ENCODE results near the gene ZNF691.
"Not testable (repeated sequence)": the region's sequence is repeated elsewhere in the genome, so short reads cannot be mapped to it uniquely, and the experiment has no call there.

The ZNF691 gene

GRCh38 chr1:42848823-42849537 is 2.6 kb downstream of the ZNF691 start:
- H3K27ac ChIP-seq (ENCODE audit: low read length), result no peak overlapping the region
- no peak overlapping the region for H3K4me3 ChIP-seq (ENCODE audit: low read length)
- H3K9me3 ChIP-seq (ENCODE audit: control insufficient read depth, low read depth, low read length), result no peaks in the 10 kb centered on the region
- peaks cover 27% of the 10 kb centered on the region for H3K36me3 ChIP-seq (ENCODE audit: control insufficient read depth, low read depth, low read length)
- H3K27me3 ChIP-seq (ENCODE audit: control insufficient read depth, insufficient read depth, low read length), result no peaks in the 10 kb centered on the region
- no peak overlapping the region for H3K9ac ChIP-seq (ENCODE audit: low read length)
- H3K4me1 ChIP-seq (ENCODE audit: control insufficient read depth, low read depth, low read length), result peaks cover 12% of the 10 kb centered on the region

- no peaks in the 10 kb centered on the region for H3K9me3 ChIP-seq (ENCODE audit: control insufficient read depth, low read depth, low read length)
- H3K4me3 ChIP-seq (ENCODE audit: low read length), result no peak overlapping the region
- H3K27ac ChIP-seq (ENCODE audit: low read length), result no peak overlapping the region
- H3K27me3 ChIP-seq (ENCODE audit: control insufficient read depth, insufficient read depth, low read length), result no peaks in the 10 kb centered on the region
- peaks cover 27% of the 10 kb centered on the region for H3K36me3 ChIP-seq (ENCODE audit: control insufficient read depth, low read depth, low read length)
- no peak overlapping the region for H3K9ac ChIP-seq (ENCODE audit: low read length)
- peaks cover 12% of the 10 kb centered on the region for H3K4me1 ChIP-seq (ENCODE audit: control insufficient read depth, low read depth, low read length)
Observed at GRCh38 chr1:42849944-42850343, 3.5 kb downstream of the ZNF691 start.

- no peak overlapping the region for H3K27ac ChIP-seq (ENCODE audit: low read length)
- peaks cover 12% of the 10 kb centered on the region for H3K4me1 ChIP-seq (ENCODE audit: control insufficient read depth, low read depth, low read length)
- no peak overlapping the region for H3K4me3 ChIP-seq (ENCODE audit: low read length)
- no peak overlapping the region for H3K9ac ChIP-seq (ENCODE audit: low read length)
- peaks cover 27% of the 10 kb centered on the region for H3K36me3 ChIP-seq (ENCODE audit: control insufficient read depth, low read depth, low read length)
- no peaks in the 10 kb centered on the region for H3K9me3 ChIP-seq (ENCODE audit: control insufficient read depth, low read depth, low read length)
- no peaks in the 10 kb centered on the region for H3K27me3 ChIP-seq (ENCODE audit: control insufficient read depth, insufficient read depth, low read length)
Observed at GRCh38 chr1:42851420-42851819, 5.0 kb downstream of the ZNF691 start.

GRCh38 chr1:42851960-42852607 is 5.7 kb downstream of the ZNF691 start:
- H3K27me3 ChIP-seq (ENCODE audit: control insufficient read depth, insufficient read depth, low read length), result no peaks in the 10 kb centered on the region
- no peaks in the 10 kb centered on the region for H3K9me3 ChIP-seq (ENCODE audit: control insufficient read depth, low read depth, low read length)

GRCh38 chr1:42852608-42852980 is 6.2 kb downstream of the ZNF691 start:
- H3K4me1 ChIP-seq (ENCODE audit: control insufficient read depth, low read depth, low read length), result peaks cover 9% of the 10 kb centered on the region
- H3K36me3 ChIP-seq (ENCODE audit: control insufficient read depth, low read depth, low read length), result peaks cover 27% of the 10 kb centered on the region
- no peak overlapping the region for H3K4me3 ChIP-seq (ENCODE audit: low read length)
- no peaks in the 10 kb centered on the region for H3K27me3 ChIP-seq (ENCODE audit: control insufficient read depth, insufficient read depth, low read length)
- no peak overlapping the region for H3K9ac ChIP-seq (ENCODE audit: low read length)
- H3K27ac ChIP-seq (ENCODE audit: low read length), result no peak overlapping the region
- H3K9me3 ChIP-seq (ENCODE audit: control insufficient read depth, low read depth, low read length), result no peaks in the 10 kb centered on the region

More at GRCh38 chr1:42851960-42852607, 5.7 kb downstream of the ZNF691 start:
- peaks cover 12% of the 10 kb centered on the region for H3K4me1 ChIP-seq (ENCODE audit: control insufficient read depth, low read depth, low read length)
- H3K9ac ChIP-seq (ENCODE audit: low read length), result no peak overlapping the region
- no peak overlapping the region for H3K27ac ChIP-seq (ENCODE audit: low read length)
- peaks cover 27% of the 10 kb centered on the region for H3K36me3 ChIP-seq (ENCODE audit: control insufficient read depth, low read depth, low read length)
- H3K4me3 ChIP-seq (ENCODE audit: low read length), result no peak overlapping the region

- Histone ChIP-seq H3K4me1 (ENCODE audit: control insufficient read depth, low read depth, low read length) (peaks cover 2% of the 10 kb centered on the region), H3K9me3 (ENCODE audit: control insufficient read depth, low read depth, low read length) (no peaks in the 10 kb centered on the region), H3K4me3 (ENCODE audit: low read length) (no peak overlapping the region), H3K9ac (ENCODE audit: low read length) (no peak overlapping the region), H3K27ac (ENCODE audit: low read length) (no peak overlapping the region), H3K36me3 (ENCODE audit: control insufficient read depth, low read depth, low read length) (peaks cover 27% of the 10 kb centered on the region), H3K27me3 (ENCODE audit: control insufficient read depth, insufficient read depth, low read length) (no peaks in the 10 kb centered on the region)
Observed at GRCh38 chr1:42853116-42853884, 6.9 kb downstream of the ZNF691 start.

- not testable (repeated sequence) for H3K4me3 ChIP-seq (ENCODE audit: low read length); H3K4me1 ChIP-seq (ENCODE audit: control insufficient read depth, low read depth, low read length); H3K27ac ChIP-seq (ENCODE audit: low read length); H3K9me3 ChIP-seq (ENCODE audit: control insufficient read depth, low read depth, low read length); H3K36me3 ChIP-seq (ENCODE audit: control insufficient read depth, low read depth, low read length); H3K27me3 ChIP-seq (ENCODE audit: control insufficient read depth, insufficient read depth, low read length); H3K9ac ChIP-seq (ENCODE audit: low read length)
Observed at GRCh38 chr1:42856554-42856953, 10.1 kb downstream of the ZNF691 start.

GRCh38 chr1:42859366-42859765 is 13.0 kb downstream of the ZNF691 start:
- not testable (repeated sequence) for H3K4me3 ChIP-seq (ENCODE audit: low read length); H3K4me1 ChIP-seq (ENCODE audit: control insufficient read depth, low read depth, low read length); H3K27ac ChIP-seq (ENCODE audit: low read length); H3K36me3 ChIP-seq (ENCODE audit: control insufficient read depth, low read depth, low read length); H3K9ac ChIP-seq (ENCODE audit: low read length); H3K27me3 ChIP-seq (ENCODE audit: control insufficient read depth, insufficient read depth, low read length); H3K9me3 ChIP-seq (ENCODE audit: control insufficient read depth, low read depth, low read length)

- Histone ChIP-seq H3K9me3 (ENCODE audit: control insufficient read depth, low read depth, low read length) (no peaks in the 10 kb centered on the region), H3K36me3 (ENCODE audit: control insufficient read depth, low read depth, low read length) (no peaks in the 10 kb centered on the region), H3K4me1 (ENCODE audit: control insufficient read depth, low read depth, low read length) (no peaks in the 10 kb centered on the region), H3K4me3 (ENCODE audit: low read length) (no peak overlapping the region), H3K9ac (ENCODE audit: low read length) (no peak overlapping the region), H3K27me3 (ENCODE audit: control insufficient read depth, insufficient read depth, low read length) (no peaks in the 10 kb centered on the region), H3K27ac (ENCODE audit: low read length) (no peak overlapping the region)
Observed at GRCh38 chr1:42860339-42861013, 14.1 kb downstream of the ZNF691 start.

- H3K27ac ChIP-seq (ENCODE audit: low read length), result no peak overlapping the region
Observed at GRCh38 chr1:42861014-42861399, 14.6 kb downstream of the ZNF691 start.

GRCh38 chr1:42866549-42866948 is 20.1 kb downstream of the ZNF691 start:
- Histone ChIP-seq H3K4me3 (ENCODE audit: low read length) (no peak overlapping the region), H3K9ac (ENCODE audit: low read length) (no peak overlapping the region), H3K36me3 (ENCODE audit: control insufficient read depth, low read depth, low read length) (no peaks in the 10 kb centered on the region), H3K4me1 (ENCODE audit: control insufficient read depth, low read depth, low read length) (no peaks in the 10 kb centered on the region), H3K27ac (ENCODE audit: low read length) (no peak overlapping the region), H3K9me3 (ENCODE audit: control insufficient read depth, low read depth, low read length) (no peaks in the 10 kb centered on the region), H3K27me3 (ENCODE audit: control insufficient read depth, insufficient read depth, low read length) (no peaks in the 10 kb centered on the region)

More at GRCh38 chr1:42861014-42861399, 14.6 kb downstream of the ZNF691 start:
- no peaks in the 10 kb centered on the region for H3K4me1 ChIP-seq (ENCODE audit: control insufficient read depth, low read depth, low read length)
- H3K27me3 ChIP-seq (ENCODE audit: control insufficient read depth, insufficient read depth, low read length), result no peaks in the 10 kb centered on the region
- H3K36me3 ChIP-seq (ENCODE audit: control insufficient read depth, low read depth, low read length), result no peaks in the 10 kb centered on the region
- no peak overlapping the region for H3K9ac ChIP-seq (ENCODE audit: low read length)
- H3K4me3 ChIP-seq (ENCODE audit: low read length), result no peak overlapping the region
- H3K9me3 ChIP-seq (ENCODE audit: control insufficient read depth, low read depth, low read length), result no peaks in the 10 kb centered on the region

Measured in iPS-18a (cell line).